SK-N-SH treated with all-trans-retinoic acid at 6 μM for 48 hours (cell line): ENCODE measurements around the gene GMCL2.

Experiments
- ARNTL ChIP-seq: fragments of 450-650 bp; formaldehyde crosslinking; IDR thresholded peaks from 2 replicates; pipeline ENCODE4 v1.5.0; 2020; ENCODE audit warnings: low read depth, mild to moderate bottlenecking, moderate library complexity, borderline replicate concordance
- ESRRG ChIP-seq: fragments of 250-450 bp; sonication (Bioruptor Pico); IDR thresholded peaks from 2 replicates; pipeline ENCODE4 v1.6.1; 2021; ENCODE audit warnings: mild to moderate bottlenecking
- PPARA ChIP-seq: fragments of 250-450 bp; sonication (Bioruptor Pico); IDR thresholded peaks from 2 replicates; pipeline ENCODE4 v1.5.0; 2020; ENCODE audit warnings: mild to moderate bottlenecking, borderline replicate concordance
- ZFP30 ChIP-seq: fragments of 450-650 bp; formaldehyde crosslinking; IDR thresholded peaks from 2 replicates; pipeline ENCODE4 v1.5.0; 2022; ENCODE audit warnings: mild to moderate bottlenecking, moderate library complexity
- TF ChIP-seq, protein P1 (sequence below): fragments of 250-450 bp; sonication (Bioruptor Pico); IDR thresholded peaks from 2 replicates; pipeline ENCODE4 v1.8.0; 2020; ENCODE audit warnings: mild to moderate bottlenecking, moderate library complexity, borderline replicate concordance
- TF ChIP-seq, protein P2 (sequence below): fragments of 250-450 bp; sonication (Bioruptor Pico); IDR thresholded peaks from 2 replicates; pipeline ENCODE4 v1.5.1; 2020; ENCODE audit warnings: low read depth, mild to moderate bottlenecking, moderate library complexity
- TF ChIP-seq, protein P3 (sequence below): fragments of 250-450 bp; sonication (Bioruptor Pico); IDR thresholded peaks from 2 replicates; pipeline ENCODE4 v1.8.0; 2021; ENCODE audit warnings: low read depth, mild to moderate bottlenecking, moderate library complexity, borderline replicate concordance
- TF ChIP-seq, protein P4 (sequence below): fragments of 250-450 bp; sonication (Bioruptor Pico); IDR thresholded peaks from 2 replicates; pipeline ENCODE4 v1.5.1; 2021; ENCODE audit warnings: mild to moderate bottlenecking, moderate library complexity

DNA sequence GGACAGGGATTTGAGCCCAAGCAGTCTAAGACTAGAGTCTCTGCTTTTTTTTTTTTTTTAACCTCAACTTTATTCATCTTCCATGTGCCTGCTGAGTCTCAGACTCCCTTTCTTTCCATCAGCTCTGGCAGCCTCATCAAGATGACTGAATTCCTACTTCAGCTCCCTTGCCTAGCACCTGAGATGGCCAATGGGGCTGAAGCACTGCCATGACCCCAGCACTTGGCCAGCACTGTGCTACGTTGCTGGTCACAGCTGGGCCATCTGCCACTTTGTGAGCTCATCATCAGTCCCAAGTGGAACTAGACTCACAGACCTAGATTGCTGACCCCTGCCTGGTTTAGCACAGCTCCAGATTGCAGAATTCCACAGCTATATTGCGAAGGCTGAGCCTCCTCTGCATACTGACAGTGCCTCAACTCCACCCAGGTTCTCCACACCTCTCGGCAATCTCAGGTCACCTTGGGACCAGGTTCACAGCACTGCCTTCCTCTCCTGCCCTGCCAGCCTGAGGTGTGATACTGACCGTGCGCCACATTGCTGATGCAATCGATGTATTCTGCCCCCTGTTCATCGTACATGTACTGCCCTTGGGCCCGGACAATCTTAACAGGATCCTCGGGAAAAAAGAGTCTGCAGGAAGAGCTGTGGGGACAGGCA is 43.8 kb upstream of the GMCL2 start:
- TF ChIP-seq, protein P1, sequence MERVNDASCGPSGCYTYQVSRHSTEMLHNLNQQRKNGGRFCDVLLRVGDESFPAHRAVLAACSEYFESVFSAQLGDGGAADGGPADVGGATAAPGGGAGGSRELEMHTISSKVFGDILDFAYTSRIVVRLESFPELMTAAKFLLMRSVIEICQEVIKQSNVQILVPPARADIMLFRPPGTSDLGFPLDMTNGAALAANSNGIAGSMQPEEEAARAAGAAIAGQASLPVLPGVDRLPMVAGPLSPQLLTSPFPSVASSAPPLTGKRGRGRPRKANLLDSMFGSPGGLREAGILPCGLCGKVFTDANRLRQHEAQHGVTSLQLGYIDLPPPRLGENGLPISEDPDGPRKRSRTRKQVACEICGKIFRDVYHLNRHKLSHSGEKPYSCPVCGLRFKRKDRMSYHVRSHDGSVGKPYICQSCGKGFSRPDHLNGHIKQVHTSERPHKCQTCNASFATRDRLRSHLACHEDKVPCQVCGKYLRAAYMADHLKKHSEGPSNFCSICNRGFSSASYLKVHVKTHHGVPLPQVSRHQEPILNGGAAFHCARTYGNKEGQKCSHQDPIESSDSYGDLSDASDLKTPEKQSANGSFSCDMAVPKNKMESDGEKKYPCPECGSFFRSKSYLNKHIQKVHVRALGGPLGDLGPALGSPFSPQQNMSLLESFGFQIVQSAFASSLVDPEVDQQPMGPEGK (CRISPR knock-in tag) = no peak
- TF ChIP-seq ESRRG (CRISPR knock-in tag) (no peak), ZFP30 (no peak), ARNTL (CRISPR knock-in tag) (no peak), PPARA (CRISPR knock-in tag) (no peak)
- TF ChIP-seq, protein P2, sequence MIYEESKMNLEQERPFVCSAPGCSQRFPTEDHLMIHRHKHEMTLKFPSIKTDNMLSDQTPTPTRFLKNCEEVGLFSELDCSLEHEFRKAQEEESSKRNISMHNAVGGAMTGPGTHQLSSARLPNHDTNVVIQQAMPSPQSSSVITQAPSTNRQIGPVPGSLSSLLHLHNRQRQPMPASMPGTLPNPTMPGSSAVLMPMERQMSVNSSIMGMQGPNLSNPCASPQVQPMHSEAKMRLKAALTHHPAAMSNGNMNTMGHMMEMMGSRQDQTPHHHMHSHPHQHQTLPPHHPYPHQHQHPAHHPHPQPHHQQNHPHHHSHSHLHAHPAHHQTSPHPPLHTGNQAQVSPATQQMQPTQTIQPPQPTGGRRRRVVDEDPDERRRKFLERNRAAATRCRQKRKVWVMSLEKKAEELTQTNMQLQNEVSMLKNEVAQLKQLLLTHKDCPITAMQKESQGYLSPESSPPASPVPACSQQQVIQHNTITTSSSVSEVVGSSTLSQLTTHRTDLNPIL (CRISPR knock-in tag) = no peak
- TF ChIP-seq, protein P3, sequence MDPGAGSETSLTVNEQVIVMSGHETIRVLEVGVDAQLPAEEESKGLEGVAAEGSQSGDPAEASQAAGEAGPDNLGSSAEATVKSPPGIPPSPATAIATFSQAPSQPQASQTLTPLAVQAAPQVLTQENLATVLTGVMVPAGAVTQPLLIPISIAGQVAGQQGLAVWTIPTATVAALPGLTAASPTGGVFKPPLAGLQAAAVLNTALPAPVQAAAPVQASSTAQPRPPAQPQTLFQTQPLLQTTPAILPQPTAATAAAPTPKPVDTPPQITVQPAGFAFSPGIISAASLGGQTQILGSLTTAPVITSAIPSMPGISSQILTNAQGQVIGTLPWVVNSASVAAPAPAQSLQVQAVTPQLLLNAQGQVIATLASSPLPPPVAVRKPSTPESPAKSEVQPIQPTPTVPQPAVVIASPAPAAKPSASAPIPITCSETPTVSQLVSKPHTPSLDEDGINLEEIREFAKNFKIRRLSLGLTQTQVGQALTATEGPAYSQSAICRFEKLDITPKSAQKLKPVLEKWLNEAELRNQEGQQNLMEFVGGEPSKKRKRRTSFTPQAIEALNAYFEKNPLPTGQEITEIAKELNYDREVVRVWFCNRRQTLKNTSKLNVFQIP (CRISPR knock-in tag) = no peak
- TF ChIP-seq, protein P4, sequence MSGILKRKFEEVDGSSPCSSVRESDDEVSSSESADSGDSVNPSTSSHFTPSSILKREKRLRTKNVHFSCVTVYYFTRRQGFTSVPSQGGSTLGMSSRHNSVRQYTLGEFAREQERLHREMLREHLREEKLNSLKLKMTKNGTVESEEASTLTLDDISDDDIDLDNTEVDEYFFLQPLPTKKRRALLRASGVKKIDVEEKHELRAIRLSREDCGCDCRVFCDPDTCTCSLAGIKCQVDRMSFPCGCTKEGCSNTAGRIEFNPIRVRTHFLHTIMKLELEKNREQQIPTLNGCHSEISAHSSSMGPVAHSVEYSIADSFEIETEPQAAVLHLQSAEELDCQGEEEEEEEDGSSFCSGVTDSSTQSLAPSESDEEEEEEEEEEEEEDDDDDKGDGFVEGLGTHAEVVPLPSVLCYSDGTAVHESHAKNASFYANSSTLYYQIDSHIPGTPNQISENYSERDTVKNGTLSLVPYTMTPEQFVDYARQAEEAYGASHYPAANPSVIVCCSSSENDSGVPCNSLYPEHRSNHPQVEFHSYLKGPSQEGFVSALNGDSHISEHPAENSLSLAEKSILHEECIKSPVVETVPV (CRISPR knock-in tag) = no peak
